ENCODE measurements around the gene PGD.
A peak's percentile ranks its signal among the peaks of the same experiment; 100 is the strongest.
"Not testable (repeated sequence)": the region's sequence is repeated elsewhere in the genome, so short reads cannot be mapped to it uniquely, and the experiment has no call there.

PGD gene

DNA sequence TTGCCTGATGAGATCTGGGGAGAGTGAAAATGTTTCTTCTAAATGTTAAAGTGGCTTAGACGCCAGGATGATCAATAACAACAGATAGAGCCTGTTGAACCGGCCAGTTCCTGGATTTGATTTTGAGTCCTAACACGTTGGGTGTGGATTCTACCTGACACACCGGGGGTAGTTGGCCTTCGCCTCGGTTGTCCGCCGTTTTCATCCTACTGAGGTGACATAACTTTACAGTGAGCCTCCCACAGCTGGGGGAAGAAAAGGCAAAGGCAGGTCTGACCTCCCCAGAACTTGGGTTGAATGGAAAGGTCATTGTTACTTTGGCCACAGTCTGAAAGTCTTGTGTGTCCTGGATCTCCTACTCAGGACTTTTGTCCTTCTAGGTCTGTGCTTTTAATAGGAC lies 1.1 kb downstream of the PGD start:
- no peak for DNase-seq

DNA sequence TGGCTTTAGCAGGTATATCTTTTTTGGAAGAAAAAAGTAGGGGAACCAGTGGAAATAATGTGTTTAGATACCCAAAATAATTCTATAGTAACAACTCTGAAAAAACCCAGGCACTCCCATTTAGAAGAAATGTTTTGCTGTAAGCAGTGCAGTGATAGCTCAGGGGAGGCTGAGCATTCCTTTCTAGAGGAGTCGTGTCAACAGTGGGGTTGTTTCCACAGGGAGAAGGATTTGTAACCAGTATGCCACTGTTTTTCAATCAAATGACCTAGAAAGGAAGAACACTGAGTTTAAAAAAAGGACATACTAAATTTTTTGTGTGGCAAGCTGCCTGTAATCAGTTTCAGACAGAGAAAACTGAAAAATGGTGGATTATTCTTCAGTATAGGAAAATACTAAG lies 2.4 kb downstream of the PGD start:
- no peak for DNase-seq

DNA sequence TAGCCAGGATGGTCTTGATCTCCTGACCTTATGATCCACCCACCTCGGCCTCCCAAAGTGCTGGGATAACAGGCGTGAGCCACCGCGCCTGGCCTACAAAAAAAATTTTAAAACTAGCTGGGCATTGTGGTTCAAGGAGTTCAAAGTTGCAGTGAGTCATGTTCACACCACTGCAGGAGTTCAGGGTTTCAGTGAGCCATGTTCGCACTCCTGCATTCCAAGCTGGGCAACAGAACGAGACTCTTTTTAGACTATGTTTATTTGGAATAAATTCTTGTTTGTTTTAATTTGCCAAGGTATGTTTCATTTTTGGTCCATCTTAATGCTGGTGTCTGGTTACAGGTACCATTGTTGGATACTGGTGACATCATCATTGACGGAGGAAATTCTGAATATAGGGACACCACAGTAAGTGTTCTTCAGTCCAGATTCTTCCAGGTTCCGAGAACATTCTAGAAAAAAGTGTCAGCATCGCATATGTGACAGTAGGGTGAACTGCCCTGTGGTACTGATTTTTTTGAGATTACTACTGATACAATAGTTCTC lies 3.9 kb downstream of the PGD start:
- no peak for DNase-seq

DNA sequence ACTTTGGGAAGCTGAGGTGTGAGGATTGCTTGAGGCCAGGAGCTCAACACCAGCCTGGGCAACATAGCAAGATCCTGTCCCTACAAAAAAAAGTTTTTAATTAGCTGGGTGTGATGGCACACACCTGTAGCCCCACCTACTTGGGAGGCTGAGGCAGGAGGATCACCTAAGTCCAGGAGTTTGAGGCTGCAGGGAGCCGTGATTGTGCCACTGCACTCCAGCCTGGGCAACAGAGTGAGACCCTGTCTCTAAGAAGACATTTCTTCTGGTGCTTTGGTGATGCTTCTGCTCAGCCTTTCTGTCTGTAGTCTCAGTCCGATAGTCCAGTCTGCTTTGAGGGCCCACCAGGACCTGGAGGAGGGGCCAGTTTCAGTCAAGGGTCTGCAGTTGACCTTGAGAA lies 8.3 kb downstream of the PGD start:
- DNase-seq: no peak

DNA sequence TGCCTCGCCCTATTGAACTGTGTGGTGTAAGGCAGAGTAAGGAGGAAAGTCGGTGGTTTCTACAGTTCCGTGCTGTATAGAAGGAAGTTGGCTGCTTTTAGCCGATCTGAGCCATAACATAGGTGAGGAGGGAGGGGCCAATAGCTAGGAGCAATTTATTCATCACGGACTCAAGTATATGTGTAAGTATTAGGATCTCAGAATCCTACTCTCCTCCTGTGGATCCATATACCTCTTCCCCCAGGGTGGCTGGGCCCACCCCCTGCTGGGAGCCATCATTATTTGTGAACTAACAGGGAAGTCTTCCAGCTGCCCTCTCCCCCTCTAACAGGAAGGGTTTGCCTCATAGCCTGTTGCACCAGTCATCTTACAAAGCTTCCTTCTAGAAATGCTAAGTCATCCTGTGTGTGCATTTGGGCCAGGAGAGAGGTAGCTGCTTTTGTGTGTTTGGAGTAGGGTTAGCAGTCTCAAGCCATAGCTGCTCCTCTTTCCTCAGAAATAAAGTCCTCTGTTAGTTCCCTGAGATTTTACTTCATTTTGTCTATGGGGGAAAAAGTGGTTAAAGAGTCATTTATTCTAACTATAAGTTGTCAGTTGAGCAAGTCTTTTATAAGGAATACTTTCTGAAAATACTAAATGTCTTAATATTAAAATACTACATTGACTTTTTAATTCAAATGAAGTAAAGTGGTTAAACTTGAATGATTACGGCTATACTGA lies 16.5 kb downstream of the PGD start:
- DNase-seq: peak; percentile 58

DNA sequence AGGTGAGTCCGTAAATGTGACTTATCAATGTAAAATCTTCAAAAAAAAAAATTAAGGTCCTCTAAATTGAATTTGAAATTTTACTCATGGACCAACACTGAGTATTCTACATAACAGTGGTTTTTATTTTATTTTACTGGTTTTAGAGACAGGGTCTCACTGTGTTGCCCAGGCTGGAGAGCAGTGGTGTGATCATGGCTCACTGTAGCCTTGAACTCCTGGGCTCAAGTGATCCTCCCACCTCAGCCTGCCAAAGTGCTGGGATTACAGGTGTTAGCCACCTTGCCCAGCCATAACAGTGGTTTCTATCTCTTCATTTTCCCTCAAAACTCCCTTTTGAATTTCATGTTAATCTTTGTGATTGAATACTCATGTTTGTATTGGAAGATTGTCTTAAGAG lies 17.1 kb downstream of the PGD start:
- not testable (repeated sequence) for DNase-seq

DNA sequence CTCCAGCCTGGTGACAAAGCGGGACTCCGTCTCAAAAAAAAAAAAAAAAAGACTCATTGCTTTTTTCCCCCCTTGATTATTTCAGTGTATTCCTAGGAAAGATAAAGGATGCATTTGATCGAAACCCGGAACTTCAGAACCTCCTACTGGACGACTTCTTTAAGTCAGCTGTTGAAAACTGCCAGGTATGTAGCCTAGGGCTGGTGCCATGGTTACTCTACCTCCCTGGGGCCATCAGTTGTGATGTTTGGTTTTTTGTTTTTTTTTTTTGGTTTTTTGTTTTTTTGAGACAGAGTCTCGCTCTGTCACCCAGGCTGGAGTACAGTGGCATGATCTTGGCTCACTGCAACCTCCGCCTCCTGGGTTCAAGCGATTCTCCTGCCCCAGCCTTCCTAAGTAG lies 19.9 kb downstream of the PGD start:
- not testable (repeated sequence) for DNase-seq

DNA sequence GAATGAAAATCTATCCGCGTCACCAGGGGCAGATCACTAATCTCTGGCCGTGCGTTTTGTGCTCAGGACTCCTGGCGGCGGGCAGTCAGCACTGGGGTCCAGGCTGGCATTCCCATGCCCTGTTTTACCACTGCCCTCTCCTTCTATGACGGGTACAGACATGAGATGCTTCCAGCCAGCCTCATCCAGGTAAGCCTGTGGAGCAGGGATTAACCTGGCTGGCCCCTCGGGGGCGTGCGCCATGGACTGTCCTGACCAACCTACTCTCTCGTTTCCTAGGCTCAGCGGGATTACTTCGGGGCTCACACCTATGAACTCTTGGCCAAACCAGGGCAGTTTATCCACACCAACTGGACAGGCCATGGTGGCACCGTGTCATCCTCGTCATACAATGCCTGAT lies 20.5 kb downstream of the PGD start:
- DNase-seq: no peak

DNA sequence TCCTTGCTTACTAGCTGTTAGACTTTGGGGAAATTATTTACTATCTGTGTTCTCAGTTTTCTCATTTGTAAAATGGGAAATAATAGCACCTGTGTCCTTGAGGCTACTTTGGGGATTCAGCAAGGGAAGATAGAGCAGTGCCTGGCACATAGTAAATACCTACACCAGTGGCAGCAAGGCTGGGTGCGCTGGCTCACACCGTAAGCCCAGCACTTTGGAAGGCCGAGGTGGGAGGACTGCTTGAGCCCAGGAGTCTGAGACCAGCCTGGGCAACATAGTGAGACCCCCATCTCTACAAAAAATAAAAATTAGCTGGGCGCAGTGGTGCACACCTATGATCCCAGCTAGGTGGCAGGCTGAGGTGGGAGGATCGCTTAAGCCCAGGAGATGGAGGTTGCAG lies 22.8 kb downstream of the PGD start:
- no peak for DNase-seq

DNA sequence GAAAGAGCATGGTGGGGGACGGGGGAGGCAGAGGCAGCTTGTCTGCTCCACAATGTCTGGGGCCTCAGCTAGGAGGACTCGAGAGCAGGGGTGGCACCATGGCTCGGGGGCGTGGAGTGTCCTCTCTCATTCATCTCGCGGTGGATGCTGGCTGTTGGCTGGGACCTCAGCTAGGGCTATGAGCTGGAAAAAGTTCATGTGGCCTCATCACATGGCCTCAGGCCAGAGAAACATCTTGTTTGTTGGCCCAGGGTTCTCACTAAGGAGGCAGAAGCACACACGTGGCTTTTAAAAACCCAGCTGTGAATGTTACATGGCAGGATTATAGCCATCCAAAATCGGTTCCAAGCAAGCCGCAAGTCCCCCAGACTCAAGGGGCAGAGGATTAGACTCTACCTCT lies 25.2 kb downstream of the PGD start:
- DNase-seq: no peak

DNA sequence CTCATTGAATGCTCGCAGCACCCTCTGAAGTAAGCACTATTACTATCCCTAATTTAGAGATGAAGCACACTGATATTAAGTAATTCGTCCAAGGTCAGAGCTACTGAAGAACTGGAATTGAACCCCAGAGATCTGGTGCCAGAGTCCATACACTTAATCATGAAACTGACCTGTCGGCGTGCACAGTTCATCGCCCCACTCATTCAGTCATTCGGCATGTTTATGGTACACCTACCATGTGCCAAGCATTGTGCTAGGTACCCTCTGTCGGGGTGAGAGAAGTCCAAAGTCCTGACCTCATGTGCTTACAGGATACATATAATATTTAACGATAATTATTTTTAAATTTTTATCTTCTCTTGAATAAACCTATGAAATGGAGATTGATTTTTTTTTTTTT lies 25.8 kb downstream of the PGD start:
- no peak for DNase-seq

DNA sequence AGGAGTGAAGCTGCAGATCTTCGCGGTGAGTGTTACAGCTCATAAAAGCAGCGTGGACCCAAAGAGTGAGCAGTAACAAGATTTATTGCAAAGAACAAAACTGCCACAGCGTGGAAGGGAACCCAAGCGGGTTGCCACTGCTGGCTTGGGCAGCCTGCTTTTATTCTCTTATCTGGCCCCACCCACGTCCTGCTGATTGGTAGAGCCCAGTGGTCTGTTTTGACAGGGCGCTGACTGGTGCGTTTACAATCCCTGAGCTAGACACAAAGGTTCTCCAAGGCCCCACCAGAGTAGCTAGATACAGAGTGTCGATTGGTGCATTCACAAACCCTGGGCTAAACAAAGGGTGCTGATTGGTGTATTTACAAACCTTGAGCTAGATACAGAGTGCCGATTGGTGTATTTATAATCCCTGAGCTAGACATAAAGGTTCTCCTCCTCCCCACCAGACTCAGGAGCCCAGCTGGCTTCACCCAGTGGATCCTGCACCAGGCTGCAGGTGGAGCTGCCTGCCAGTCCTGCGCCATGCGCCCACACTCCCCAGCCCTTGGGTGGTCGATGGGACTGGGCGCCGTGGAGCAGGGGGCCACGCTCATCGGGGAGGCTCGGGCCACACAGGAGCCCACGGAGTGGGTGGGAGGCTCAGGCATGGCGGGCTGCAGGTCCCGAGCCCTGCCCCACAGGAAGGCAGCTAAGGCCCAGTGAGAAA lies 27.1 kb downstream of the PGD start:
- DNase-seq: not testable (repeated sequence)

DNA sequence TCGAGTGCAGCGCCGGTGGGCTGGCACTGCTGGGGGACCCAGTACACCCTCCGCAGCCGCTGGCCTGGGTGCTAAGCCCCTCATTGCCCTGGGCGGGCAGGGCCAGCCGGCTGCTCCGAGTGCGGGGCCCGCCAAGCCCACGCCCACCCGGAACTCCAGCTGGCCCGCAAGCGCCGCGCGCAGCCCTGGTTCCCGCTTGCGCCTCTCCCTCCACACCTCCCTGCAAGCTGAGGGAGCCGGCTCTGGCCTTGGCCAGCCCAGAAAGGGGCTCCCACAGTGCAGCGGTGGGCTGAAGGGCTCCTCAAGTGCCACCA lies 27.6 kb downstream of the PGD start:
- DNase-seq: not testable (repeated sequence)

DNA sequence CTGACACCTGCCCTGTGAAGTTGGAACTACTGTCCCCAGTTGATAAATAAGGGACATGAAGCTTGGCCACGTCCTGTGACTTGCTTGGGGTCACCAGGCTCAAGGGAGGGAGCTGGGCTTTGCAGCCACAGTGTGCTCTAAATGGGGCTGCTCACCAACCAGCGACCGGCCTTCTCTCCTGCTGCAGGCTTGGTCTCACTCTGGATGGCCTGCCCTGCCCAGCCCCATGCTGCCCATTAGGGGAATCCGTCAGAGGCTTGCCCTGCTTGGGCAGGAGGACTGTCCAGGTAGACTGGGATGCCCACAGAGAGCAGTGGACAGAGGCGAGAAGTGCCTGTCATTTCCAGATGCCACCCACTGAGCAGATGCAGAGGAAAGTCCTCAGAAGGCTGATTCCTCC lies 30.1 kb downstream of the PGD start:
- DNase-seq: no peak

DNA sequence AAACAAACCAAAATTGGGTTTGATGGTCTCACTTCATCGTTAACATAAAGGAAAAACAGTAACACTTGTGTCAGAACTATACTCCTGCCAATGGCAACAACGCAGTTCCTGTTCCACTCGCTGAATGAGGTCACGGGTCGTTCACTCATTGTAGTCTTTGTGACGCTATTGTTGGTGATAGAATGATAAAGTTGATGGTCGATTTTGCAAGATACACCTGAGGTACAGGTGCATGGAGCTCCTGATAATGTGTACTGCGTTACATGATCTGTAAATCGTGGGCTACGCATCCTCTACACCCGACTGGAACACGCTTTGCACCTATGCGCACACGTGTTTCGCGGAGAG lies 31.0 kb downstream of the PGD start:
- peak; percentile 43 for DNase-seq

DNA sequence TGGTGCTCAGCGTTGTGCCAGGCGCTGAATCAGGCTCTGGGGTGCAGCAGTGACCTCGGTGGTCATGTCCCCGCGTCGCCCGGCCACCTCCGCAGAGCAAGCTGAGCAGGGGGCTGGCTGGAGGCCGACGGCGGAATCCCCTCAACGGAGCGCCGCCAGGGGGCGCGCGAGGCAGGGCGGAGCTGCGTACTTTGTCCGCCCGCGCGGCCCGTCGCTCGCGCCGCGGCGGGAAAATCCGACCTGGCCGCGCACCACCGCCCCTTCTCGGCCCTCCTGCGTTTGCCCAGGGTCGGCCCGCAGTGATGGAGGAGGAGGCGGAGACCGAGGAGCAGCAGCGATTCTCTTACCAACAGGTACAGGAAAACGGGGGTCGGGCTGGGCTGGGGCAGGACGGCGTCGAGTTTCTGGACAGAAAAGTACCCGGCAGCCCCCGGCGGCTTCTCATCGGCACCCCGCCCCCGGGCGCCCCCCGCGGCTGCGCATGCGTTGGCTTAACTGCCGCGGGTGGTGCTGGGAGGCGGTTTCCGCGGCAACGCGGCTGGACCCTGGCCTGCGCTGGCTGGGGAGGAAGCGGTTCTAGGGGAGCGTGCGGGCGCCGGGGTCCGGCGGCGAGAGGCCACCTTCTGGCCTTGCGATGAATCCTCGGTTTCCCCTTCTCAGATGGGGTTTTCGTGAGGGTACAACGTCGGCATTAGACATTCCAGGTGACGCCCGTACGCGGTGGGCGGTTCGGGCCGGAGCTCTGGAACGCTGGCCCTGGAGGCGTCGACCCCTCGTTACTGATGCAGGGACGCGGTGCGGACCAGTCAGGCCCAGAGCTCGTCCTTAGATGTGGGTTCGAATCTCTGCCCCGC lies 31.6 kb downstream of the PGD start, which contains the start of gene CENPS:
Gene CENPS (plus strand): TSS at position 218 of the 854 bp plus-strand sequence. CDS start 85 bp downstream, at position 303.
- DNase-seq: peak; percentile 93

DNA sequence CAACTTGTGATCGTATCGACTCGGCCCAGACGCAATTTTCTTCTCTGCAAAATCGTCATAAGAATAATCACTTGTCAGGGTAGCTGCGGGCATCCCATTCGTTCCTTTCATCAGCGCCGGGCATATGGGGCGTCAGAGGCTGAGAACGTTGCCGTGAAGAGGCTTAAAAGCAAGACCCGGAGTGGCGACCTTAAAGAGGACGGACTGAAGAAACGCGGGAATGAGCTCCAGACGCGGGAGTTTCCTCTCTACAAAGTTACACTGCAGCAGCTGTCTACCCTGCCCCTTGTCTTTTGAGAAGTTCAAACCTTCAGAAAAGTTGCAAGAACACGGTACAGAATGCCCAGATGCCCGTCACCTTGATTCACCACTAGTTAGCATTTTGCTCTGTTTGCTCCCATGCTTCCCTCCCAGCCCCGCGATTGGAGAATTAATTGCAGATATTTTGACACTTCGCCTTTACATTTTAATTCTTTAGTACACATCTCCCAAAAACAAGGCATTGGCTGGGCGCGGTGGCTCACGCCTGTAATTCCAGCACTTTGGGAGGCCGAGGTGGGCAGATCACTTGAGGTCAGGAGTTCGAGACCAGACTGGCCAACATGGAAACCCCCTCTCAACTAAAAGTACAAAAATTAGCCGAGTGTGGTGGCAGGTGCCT lies 32.3 kb downstream of the PGD start:
- peak; percentile 18 for DNase-seq

DNA sequence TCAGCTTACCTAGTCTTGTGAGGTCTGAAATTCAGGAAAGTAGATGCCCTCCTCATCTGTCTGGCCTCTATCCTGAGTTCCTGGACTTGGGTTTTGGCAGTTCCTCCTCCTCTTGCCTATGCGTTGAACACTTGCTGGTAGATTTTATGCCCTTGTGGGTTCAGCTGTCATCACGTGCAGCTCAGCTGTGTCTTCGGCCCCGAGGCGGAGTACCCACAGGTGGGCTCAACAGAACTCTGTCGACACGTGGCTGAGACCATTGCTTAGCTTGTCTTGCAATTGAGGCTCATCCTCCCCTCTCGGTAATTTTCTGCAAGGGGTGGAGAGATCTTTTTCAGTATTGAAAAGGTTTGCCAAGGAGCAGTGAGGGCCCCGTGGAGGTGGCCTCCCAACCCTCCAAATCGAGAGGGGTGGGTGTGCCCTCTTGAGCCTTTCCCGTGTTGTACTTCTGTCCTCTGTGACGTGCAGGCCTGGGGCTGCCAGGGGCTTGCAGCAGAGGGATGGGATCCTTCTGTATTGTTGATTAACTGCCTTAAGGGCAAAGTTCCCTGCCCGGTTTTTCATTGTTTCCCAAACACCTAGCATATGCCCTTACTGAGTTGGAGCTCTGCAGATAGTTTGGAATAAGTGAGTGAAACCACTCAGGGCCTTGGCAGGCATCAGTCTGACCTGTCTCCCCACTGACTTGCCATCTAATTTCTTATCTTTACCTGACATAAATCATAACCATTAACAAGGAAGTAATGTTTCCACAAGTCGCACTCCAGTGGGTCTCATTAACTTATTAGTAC lies 34.2 kb downstream of the PGD start:
- no peak for DNase-seq

DNA sequence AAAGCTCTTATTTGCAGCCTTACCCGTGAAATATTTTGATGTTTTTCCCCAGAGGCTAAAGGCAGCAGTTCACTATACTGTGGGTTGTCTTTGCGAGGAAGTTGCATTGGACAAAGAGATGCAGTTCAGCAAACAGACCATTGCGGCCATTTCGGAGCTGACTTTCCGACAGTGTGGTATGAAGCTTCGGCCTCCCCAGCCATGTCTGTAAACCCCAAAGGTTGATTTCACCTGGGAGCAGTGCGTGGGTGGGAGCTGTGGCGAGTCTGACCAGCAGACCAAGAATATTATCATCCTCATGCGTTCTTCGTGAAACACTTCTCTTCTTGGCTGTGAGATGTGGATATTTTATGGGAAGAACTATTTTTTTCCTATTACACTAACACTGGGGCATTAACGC lies 34.9 kb downstream of the PGD start:
- no peak for DNase-seq

DNA sequence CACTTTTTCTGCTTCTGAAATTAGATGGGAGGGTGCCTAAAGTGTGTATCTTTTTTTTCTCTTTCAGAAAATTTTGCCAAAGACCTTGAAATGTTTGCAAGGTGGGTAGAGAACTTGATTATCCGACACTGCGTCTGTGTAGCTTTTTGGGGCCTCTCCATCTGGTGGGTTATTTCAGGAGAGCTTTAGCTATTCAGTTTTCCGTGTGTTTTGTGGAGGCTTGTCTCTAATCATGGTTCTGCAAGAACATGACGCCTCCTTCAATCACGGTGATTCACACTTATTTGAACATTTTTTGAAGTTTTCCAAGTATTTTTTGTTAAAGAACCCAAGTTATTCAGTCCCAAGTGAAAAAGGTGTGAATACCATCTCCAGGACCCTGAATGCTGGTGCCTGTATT lies 35.7 kb downstream of the PGD start:
- DNase-seq: no peak

DNA sequence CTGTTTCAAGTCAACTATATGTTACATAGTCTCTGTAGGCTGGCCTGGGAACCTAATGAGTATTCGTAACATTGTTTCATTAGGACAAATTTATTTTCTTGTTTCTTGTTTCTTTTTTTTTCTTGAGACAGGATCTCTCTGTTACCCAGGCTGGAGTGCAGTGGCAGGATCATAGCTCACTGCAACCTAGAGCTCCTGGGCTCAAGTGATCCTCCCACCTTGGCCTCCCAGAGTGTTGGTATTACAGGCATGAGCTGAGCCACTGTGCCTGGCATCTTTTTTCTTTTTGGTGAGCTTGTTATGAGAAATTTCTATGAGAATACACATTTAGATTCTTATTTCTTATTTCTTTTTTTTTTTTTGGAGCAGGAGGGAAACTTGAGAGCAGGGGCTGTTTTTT lies 38.2 kb downstream of the PGD start:
- DNase-seq: no peak

DNA sequence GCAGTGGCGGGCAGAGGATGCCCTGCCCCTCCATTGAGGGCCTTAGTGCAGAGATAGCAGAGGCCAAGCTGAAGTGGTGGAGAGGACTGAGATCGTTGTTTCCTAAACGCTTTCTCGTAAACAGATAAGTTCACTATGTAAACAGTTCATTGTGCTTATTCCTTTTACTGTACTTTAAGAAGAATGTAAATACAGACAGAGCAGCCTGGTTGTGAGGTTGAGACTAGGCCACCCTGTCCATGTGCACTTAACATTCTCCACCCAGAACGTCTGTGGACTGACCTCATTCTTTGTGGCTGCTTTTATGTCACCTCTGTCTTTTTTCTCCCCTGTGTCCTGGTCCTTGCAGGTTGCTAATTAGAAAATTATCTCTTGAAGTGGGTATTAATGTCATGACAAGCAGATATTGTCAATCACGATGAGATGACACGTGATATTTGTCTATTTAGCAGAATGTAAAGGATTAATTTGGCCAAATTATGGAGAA lies 39.9 kb downstream of the PGD start:
- DNase-seq: no peak
